DMS 273 (cell line): ENCODE data around the gene MTMR11.
A peak's percentile ranks its signal among the peaks of the same experiment; 100 is the strongest.

Experiments used
- DNase-seq: peaks from one replicate; lab custom pipeline; 2025; ENCODE audit not compliant: unreplicated experiment; lab: John Stamatoyannopoulos, UW

Gene MTMR11

GRCh38 chr1:149937759-149938158, 1.1 kb upstream of the MTMR11 start:
- no peak for DNase-seq

GRCh38 chr1:149936992-149937705, 470 bp upstream of the MTMR11 start:
- DNase-seq: peak; percentile 35

- no peak for DNase-seq
These were observed 2.3 kb downstream of the MTMR11 start for GRCh38 chr1:149934356-149934755.

- no peak for DNase-seq
These were observed 3.5 kb downstream of the MTMR11 start for GRCh38 chr1:149933208-149933607.

DNA sequence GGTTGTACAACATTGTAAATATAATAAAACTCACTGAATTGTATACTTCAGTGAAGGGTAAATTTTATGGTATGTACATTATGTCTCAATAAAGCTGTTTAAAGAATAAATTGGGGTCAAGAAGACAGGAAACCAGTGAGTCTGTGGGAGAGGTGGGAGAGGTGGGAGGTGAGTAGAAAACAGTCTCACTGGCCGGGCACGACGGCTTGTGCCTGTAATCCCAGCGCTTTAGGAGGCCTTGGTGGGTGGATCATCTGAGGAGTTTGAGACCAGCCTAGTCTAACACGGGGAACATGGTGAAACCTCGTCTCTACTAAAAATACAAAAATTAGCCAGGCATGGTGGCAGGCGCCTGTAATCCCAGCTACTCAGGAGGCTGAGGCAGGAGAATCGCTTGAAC, 4.2 kb downstream of the MTMR11 start:
- no peak for DNase-seq

GRCh38 chr1:149931212-149931790, 5.4 kb downstream of the MTMR11 start:
- no peak for DNase-seq

- no peak for DNase-seq
These were observed 6.8 kb downstream of the MTMR11 start for GRCh38 chr1:149929856-149930255.

DNA sequence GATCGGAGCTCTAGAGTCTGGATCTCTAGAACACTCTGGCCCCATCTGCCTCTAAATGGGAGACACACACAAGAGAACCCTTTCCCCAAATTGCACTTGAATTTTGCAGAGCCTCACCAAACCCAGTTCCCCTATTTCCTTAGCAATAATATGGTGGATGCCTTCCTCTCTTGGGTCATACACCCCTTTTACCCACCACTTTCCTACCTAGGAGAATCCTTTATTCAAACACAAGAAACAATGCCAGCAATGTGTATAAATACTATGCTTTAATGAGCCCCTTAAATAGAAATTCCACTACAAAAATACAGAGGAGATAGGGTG, 8.3 kb downstream of the MTMR11 start:
- DNase-seq: no peak

GRCh38 chr1:149927563-149928400, 8.9 kb downstream of the MTMR11 start, which contains the start of gene SF3B4:
Gene SF3B4 (minus strand): TSS chr1:149927803. CDS start chr1:149927759, 44 bp downstream.
- DNase-seq: peak; percentile 98

DNA sequence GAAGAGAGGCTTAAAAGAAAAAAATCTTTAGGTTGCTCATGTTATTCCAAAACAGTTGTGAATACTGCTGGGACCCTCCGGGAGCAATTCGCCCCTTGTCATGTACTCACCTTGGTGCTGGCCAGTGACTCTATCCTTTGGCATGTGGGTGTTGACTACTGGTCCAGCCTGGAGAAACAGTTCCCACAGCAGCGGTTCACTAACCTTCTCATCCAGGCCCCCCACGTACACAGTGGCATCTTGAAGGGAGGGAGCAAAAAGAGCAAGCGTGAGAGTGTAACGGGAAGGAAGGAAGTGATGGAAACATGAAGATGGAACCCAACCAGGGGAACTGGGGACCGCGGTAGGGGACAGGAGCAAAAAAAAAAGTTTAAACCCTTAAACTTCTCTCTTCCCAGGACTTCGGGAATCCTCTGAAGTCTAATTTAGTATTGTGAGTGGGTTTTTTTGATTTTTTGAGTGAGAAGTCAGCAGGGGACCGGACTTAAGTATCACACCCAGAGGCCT, 9.6 kb downstream of the MTMR11 start:
- DNase-seq: no peak

DNA sequence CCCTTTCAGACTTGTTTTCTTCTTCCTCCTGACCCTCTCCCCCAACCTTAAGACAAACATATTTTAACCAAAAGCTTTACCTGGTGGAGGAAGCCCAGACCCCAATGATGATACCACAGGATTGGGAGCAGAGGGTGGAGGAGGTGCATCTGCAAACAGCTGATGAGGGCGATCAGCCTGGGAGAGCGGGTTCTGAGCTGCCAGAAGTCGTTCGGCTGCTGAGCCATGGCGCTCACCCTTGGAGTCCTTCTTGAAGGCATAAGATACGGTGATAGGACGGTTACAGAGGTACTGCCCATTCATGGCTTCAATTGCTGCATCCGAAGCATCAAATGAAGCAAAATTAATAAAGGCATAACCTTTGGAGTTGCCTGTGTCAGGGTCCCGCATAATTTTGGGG, 10.4 kb downstream of the MTMR11 start:
- no peak for DNase-seq

- no peak for DNase-seq
These were observed 10.9 kb downstream of the MTMR11 start for GRCh38 chr1:149925751-149926150.

GRCh38 chr1:149925345-149925744, 11.3 kb downstream of the MTMR11 start:
- DNase-seq: no peak

DNA sequence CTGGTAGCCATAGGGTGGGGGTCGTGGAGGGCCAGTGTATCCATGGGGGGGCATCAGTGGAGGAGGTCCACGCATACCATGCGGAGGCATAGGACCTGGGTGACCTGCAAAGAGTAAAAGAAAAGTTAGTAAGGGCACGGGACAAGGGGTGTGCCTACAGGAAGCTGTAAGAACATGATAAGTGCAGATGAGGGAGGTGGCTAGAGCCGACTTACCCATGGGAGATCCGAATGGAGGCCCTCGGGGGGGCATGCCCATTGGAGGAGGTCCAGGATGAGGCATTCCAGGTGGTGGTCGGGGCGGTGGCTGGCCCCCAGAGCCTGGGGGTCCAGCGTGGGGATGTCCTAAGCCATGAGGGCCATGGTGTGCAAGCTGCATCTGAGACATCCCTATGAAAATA, 13.1 kb downstream of the MTMR11 start:
- no peak for DNase-seq

- DNase-seq: peak; percentile 83
These were observed 19.0 kb downstream of the MTMR11 start, which contains the start of gene SV2A for GRCh38 chr1:149917571-149918144. Gene SV2A (minus strand): TSS chr1:149917844. CDS start chr1:149913840, 4,004 bp downstream.

- DNase-seq: no peak
These were observed 19.8 kb downstream of the MTMR11 start for GRCh38 chr1:149916898-149917252.

- DNase-seq: no peak
These were observed 20.3 kb downstream of the MTMR11 start for GRCh38 chr1:149916193-149916897.

- DNase-seq: no peak
These were observed 21.1 kb downstream of the MTMR11 start for GRCh38 chr1:149915429-149916192.

GRCh38 chr1:149914545-149914944, 22.1 kb downstream of the MTMR11 start:
- no peak for DNase-seq

GRCh38 chr1:149906570-149907075, 30.1 kb downstream of the MTMR11 start:
- DNase-seq: no peak
